Germinal center (tissue), 1 donor: Measurements from ENCODE around the gene MAPK8IP1.

Source experiments
- DNase-seq: peaks from one replicate; pipeline ENCODE4 v3.0.0; 2012; ENCODE audit warnings: mixed read lengths, low spot score

MAPK8IP1 gene

DNA sequence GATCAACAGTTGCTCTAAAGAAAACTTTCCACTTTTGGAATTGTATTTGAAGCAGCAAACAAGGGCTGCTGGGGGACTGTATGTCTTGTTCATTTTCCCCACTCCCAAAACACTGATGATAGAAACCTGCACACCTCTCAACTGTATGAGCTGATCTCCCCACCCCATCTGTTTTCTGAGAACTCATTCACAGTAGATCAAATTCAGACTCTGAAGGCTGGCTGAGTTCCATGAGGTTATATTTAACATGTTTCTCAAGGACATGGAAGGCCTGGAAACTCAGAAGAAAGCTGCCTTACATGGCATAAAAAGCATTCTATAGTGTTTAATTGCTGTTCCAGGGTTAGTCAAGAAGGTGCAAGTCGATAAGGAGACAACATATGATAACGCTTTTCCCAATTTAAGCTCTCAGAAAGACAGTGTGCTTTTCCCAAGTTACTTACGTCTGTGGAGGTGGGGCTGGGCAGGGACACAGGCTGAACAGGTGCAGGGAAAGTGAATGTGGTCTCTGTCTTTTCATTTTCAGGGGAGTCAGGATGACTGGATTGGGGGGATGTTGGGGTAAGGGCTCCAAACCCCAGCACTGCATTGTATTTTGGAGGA, 60.0 kb downstream of the MAPK8IP1 start:
- DNase-seq = no peak

DNA sequence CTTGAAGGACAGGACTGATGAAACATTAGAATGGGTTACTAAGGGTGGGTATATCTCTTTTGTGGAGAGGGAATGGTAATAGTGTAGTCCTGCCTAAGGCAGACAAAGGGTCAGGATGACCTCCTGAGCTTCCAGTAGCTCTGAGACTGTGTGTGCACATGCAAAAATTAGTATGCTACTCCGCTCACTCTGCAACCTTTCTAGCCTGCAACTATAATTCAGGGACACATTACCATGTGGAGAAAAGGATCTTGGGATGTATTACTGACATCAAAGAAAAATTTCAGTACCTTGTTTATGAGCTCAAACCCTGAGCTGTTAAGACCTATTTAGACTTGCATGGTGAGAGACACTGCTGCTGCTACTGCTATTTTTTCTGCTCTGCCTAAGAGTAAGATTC, 62.4 kb downstream of the MAPK8IP1 start:
- DNase-seq = no peak

DNA sequence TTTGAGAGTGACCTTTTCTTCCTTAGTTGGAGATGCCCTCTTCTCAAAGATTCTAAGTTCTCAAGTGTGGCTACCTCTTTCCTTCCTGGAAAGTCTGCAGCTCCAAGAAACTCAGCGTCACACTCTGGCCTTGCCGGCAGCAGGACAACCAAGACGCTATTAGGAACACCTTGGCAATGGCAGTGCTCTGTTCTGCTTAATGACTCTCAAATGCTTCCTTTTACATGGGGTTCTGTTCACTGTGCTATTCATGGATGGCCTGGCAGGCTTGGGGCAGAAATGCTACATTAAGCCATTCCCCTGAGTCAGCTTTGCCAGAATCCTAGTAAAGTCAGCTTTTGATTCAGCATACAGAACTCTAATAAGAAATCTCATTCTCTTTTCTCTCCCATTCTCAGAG, 62.9 kb downstream of the MAPK8IP1 start:
- no peak for DNase-seq

DNA sequence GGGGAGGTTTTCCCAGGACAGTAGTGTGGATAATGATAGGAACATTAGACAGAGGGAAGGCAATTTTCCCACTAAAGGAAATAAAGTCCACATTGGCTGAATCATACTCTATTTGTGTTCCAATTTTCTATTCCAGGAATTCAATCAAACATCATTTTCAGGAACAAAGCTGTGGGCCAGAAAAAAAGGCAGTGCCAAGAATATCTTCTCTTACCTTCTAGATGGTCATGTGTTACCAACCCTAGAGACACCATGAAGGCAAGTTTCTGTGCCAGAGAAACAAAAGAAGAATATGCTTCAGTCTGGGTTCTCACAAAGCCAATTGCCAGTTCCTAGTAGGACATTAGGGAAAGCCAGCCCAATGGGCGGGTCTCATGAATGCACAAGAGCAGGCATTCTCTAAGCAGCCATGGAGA, 64.5 kb downstream of the MAPK8IP1 start:
- DNase-seq = no peak
